ENCODE measurements around the gene MRPL24.

MRPL24 gene

DNA sequence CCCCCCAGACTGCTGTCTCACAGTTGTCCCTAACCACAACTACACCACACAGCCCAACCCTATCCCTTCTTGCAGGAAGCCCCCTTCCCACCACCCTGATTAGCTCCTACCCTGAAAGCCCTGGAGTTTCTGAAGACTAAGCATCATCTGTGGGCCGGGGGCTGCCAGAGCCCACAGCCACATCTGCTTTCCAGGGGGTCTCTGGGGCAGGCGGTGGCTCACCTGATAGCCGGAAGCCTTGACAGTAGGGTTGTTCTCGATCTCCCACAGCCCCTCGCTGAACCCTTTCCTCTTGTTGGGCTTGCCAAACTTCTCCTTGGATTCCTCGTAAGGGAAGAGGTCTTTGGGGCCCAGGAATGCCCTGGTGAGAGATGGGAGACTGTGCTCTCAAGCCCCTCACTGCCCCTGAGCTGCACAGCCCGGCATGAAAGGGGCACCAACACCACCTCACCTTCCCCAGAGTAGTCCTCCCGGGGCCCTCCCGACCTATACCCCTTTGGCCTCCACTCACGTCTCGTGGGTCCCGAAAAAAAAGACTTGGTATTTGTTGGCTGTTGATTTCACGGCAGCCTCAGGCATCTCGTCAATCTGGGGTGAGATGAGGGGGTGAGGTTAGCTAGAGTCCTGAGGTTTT, 4.0 kb upstream of the MRPL24 start:
- no peaks in the 10 kb centered on the region for H3K9me3 ChIP-seq (ENCODE audit: low read length)
- H3K36me3 ChIP-seq (ENCODE audit: insufficient read depth, low read length), result peaks cover 26% of the 10 kb centered on the region
- peaks cover 51% of the 10 kb centered on the region for H3K4me1 ChIP-seq (ENCODE audit: insufficient read depth, low read length)
- no peak overlapping the region for H2AFZ ChIP-seq (ENCODE audit: low read depth, low read length)
- H3K4me3 ChIP-seq (ENCODE audit: low read length), result no peak overlapping the region
- H3K27me3 ChIP-seq (ENCODE audit: insufficient read depth, low read length), result no peaks in the 10 kb centered on the region

DNA sequence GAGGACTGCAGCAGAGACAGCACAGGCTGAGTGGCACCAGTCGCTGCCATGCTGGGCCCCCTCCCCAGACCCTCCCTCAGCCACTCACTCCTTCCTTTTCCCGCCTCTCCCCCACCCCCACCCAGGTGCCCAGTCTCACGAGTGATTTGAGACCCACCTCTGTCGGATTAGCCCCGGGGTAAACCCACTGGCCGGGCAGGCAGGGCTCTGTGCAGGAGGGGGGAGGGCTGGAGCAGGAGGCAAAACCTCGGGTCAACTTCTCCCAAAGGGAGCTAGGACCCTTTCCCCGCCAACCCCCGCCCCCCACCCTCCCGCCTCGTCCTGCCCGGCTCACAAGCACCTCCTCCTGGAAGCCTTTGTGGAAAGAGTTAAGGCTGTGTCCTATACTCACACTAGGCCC, 3.5 kb upstream of the MRPL24 start:
- Histone ChIP-seq H3K27me3 (ENCODE audit: insufficient read depth, low read length) (no peaks in the 10 kb centered on the region), H3K9me3 (ENCODE audit: low read length) (no peaks in the 10 kb centered on the region), H3K36me3 (ENCODE audit: insufficient read depth, low read length) (peaks cover 26% of the 10 kb centered on the region), H3K4me3 (ENCODE audit: low read length) (no peak overlapping the region), H2AFZ (ENCODE audit: low read depth, low read length) (no peak overlapping the region), H3K4me1 (ENCODE audit: insufficient read depth, low read length) (peaks cover 48% of the 10 kb centered on the region)

DNA sequence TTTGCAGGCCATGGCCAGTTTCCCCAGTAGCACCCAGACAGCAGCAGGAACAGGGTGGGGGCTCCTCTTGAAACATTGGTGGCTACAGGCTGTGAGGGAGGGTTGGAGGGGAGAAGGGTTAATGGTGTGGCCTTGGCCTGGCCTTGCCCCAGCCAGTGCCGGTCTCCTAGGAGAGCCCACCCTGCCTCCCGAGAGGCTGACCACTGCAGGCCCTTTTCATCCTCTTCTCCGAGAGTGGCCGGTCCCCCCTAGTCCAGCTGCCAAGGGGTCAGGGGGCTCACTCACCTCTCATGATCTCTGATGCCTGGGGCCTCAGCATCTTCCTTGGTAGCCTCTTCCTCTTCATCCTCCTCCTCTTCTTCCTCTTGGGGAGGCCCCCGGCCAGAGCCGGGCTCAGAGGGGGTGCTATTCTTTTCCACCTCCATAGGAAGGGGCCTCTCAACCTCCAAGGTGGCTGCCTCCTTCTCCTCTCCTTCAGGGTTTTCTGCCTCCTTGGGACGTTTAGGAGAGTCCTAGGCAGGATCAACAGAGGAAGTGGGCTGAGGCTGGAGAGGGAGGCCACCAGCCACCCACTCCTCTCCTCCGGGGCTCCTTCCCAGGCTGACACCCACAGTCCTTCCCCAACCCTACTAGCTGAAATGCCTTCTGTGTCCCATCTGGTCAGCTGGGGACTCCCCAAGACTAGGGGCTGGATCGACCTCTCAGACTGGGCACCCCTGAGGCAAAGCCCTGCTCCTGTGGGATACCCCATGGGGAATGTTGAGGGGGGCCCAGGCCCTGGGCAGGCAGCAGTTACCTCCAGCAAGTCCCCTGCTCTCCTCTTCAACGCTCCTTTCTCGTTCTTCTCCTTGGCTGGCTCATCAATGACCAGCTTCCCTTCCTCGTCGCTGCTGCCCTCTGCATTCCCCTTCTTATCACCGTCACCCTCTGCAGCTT, 2.7 kb upstream of the MRPL24 start:
- no peak overlapping the region for H3K4me3 ChIP-seq (ENCODE audit: low read length)
- H3K27me3 ChIP-seq (ENCODE audit: insufficient read depth, low read length), result no peaks in the 10 kb centered on the region
- H3K36me3 ChIP-seq (ENCODE audit: insufficient read depth, low read length), result peaks cover 29% of the 10 kb centered on the region
- no peaks in the 10 kb centered on the region for H3K9me3 ChIP-seq (ENCODE audit: low read length)
- no peak overlapping the region for H2AFZ ChIP-seq (ENCODE audit: low read depth, low read length)
- H3K4me1 ChIP-seq (ENCODE audit: insufficient read depth, low read length), result peaks cover 41% of the 10 kb centered on the region

DNA sequence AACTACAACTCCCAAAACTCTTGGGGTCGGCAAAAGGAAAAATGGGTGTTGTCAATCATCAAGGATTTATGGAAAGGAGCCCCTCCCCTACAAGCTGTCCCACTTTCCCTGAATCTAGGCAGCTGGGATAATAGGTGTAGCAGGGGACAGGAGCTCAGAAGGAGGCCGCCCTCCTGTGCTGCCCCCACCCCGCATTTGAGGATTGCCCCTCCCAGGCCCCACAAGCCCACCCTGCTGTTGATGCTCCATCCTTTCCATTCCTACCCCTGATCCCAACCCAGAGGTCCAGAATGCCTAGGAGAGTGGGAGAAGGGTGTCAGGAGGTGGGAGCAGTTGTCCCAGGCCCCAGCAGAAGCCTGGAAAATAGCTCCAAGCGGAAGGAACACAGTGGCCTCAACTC, 1.9 kb upstream of the MRPL24 start:
- Histone ChIP-seq H3K4me1 (ENCODE audit: insufficient read depth, low read length) (peaks cover 32% of the 10 kb centered on the region), H3K9me3 (ENCODE audit: low read length) (no peaks in the 10 kb centered on the region), H3K36me3 (ENCODE audit: insufficient read depth, low read length) (peaks cover 35% of the 10 kb centered on the region), H3K27me3 (ENCODE audit: insufficient read depth, low read length) (no peaks in the 10 kb centered on the region), H3K4me3 (ENCODE audit: low read length) (no peak overlapping the region), H2AFZ (ENCODE audit: low read depth, low read length) (no peak overlapping the region)

DNA sequence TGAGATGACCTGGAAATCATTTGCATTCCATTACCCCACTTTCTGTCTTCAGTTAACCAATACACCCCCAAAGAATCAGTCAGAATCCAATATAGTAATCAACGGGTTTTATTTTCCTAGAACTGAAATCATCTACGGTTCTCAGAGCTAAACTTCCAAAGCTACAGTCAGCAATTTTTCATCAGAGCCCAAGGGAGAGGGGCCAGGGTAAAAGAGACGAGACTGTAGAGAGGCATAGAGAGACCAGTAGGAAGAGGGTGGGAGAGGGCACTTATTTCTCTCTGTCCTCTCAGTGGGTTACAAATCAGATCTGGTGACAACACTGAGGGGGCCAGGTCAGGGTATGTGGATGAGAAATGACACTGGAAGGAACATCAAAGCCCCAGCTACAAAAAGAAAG, 1.1 kb upstream of the MRPL24 start:
- Histone ChIP-seq H3K27me3 (ENCODE audit: insufficient read depth, low read length) (no peaks in the 10 kb centered on the region), H3K4me1 (ENCODE audit: insufficient read depth, low read length) (peaks cover 26% of the 10 kb centered on the region), H3K36me3 (ENCODE audit: insufficient read depth, low read length) (peaks cover 43% of the 10 kb centered on the region), H3K9me3 (ENCODE audit: low read length) (no peaks in the 10 kb centered on the region), H3K4me3 (ENCODE audit: low read length) (no peak overlapping the region), H2AFZ (ENCODE audit: low read depth, low read length) (no peak overlapping the region)

DNA sequence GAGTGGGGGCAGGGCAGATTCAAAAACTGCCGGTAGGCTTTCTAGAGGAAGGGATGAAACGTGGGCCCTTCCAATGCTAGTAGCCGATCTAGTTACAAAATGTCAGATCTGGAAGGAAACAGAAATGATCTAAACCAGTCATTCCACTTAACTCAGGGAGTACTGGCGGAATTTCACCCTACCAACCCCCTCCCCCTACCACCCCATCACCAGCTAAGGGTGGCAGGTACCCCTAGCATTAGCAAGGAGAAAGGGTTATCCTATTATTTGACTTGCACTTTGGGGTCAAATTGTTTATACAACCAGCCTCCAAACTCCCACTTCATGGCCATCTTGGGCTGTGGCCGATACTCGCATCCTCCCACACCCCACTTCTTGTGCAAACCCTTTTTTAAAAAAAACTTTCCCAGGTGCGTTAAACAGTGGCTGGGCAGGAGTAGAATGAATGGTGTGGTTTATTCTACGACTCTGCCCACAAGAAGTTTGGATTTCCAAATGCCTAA, 644 bp upstream of the MRPL24 start:
- Histone ChIP-seq H2AFZ (ENCODE audit: low read depth, low read length) (no peak overlapping the region), H3K36me3 (ENCODE audit: insufficient read depth, low read length) (peaks cover 48% of the 10 kb centered on the region), H3K9me3 (ENCODE audit: low read length) (no peaks in the 10 kb centered on the region), H3K4me1 (ENCODE audit: insufficient read depth, low read length) (peaks cover 22% of the 10 kb centered on the region), H3K4me3 (ENCODE audit: low read length) (peak overlapping the region; percentile 13), H3K27me3 (ENCODE audit: insufficient read depth, low read length) (no peaks in the 10 kb centered on the region)

DNA sequence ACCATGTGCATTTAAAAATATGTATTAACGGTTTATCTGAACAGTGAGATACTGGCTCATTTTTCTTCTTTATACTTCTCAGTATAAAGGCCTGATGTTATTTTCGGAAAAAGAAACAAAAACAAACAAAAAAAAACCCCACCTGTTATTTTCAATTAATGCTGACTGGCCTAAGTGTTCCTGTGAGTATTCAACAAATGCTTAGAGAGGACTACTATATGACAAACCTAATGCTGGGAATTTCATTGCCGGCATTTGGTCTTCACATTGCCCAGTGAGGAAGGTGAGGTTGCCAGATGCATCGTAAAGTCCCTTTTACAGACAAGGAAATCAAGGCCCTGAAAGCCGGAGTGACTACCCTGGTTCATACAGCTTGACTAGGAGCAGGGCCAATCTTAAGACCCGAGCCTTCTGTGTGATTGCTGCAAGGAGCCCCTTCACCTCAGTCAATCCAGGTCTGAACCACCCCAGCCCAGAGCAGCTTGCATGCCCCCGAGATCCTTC, 599 bp downstream of the MRPL24 start:
- Histone ChIP-seq H3K9me3 (ENCODE audit: low read length) (no peaks in the 10 kb centered on the region), H3K4me1 (ENCODE audit: insufficient read depth, low read length) (peaks cover 12% of the 10 kb centered on the region), H2AFZ (ENCODE audit: low read depth, low read length) (peak overlapping the region; percentile 7), H3K36me3 (ENCODE audit: insufficient read depth, low read length) (peaks cover 53% of the 10 kb centered on the region), H3K4me3 (ENCODE audit: low read length) (peak overlapping the region; percentile 67), H3K27me3 (ENCODE audit: insufficient read depth, low read length) (no peaks in the 10 kb centered on the region)

DNA sequence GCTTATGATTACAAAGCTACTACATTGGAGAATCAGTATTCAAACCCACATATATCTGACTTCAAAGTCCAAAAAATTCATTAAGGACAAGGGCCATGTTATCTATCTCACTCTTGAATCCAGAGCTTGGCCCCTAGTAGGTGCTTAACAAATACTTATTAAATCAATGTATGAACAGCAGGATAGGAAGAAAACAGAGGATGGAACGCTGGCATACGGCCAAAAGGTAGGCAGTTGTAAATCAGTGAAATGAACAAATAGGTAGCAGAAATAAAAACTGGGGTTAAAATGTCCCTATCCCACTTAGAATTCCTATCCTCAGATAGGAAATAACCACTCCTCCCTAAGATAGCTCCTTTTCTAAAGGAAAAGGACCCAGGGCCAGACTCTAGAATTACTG, 2.0 kb downstream of the MRPL24 start:
- Histone ChIP-seq H3K27me3 (ENCODE audit: insufficient read depth, low read length) (no peaks in the 10 kb centered on the region), H3K4me1 (ENCODE audit: insufficient read depth, low read length) (peaks cover 12% of the 10 kb centered on the region), H3K4me3 (ENCODE audit: low read length) (no peak overlapping the region), H2AFZ (ENCODE audit: low read depth, low read length) (no peak overlapping the region), H3K36me3 (ENCODE audit: insufficient read depth, low read length) (peaks cover 46% of the 10 kb centered on the region), H3K9me3 (ENCODE audit: low read length) (no peaks in the 10 kb centered on the region)

DNA sequence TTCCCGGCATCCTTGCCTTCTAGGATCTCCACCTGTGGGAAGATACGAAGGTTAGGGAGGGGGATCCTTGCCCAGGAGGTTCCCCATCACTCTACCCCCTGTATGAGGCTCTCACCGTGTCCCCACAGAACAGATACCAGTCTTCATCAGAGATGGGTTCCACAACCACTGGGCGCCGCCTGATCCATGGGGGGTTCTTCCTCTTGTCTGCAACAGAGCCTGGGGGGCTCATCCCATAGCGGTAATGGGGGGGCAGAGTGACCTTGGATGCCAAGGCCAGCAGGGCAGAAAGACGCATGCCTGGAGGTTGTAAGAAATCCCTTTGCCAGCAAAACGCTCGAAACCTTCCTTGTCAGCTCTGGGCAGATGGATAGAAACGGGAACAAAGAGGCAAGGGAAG, 2.5 kb downstream of the MRPL24 start:
- H3K27me3 ChIP-seq (ENCODE audit: insufficient read depth, low read length), result no peaks in the 10 kb centered on the region
- H3K36me3 ChIP-seq (ENCODE audit: insufficient read depth, low read length), result peaks cover 46% of the 10 kb centered on the region
- H3K4me1 ChIP-seq (ENCODE audit: insufficient read depth, low read length), result peaks cover 12% of the 10 kb centered on the region
- H3K4me3 ChIP-seq (ENCODE audit: low read length), result no peak overlapping the region
- H2AFZ ChIP-seq (ENCODE audit: low read depth, low read length), result no peak overlapping the region
- H3K9me3 ChIP-seq (ENCODE audit: low read length), result no peaks in the 10 kb centered on the region

DNA sequence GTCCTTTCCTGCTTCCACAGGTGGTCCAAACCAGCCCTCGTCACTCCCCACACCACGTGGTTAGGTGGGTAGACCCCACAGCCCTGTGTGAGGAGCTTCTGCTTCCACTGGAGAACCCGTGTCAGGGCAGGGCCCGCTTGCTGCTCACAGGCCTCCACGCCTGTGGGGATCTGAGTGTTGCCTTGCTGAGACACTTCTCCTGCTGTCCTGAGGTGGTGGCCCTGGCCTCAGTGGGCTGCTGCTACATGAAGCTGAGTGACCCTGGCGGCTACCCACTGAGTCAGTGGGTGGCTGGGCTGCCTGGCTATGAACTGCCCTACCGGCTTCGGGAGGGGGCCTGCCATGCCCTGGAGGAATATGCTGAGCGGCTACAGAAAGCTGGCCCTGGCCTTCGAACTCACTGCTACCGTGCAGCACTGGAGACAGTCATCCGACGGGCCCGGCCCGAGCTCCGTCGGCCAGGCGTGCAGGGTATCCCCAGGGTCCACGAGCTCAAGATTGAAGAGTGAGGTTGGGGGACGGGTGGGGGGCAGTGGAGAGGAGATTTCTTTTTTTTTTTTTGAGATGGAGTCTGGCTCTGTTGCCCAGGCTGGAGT, 6.8 kb downstream of the MRPL24 start:
- no peak overlapping the region for H2AFZ ChIP-seq (ENCODE audit: low read depth, low read length)
- peaks cover 4% of the 10 kb centered on the region for H3K4me1 ChIP-seq (ENCODE audit: insufficient read depth, low read length)
- H3K36me3 ChIP-seq (ENCODE audit: insufficient read depth, low read length), result peaks cover 48% of the 10 kb centered on the region
- H3K9me3 ChIP-seq (ENCODE audit: low read length), result no peaks in the 10 kb centered on the region
- H3K27me3 ChIP-seq (ENCODE audit: insufficient read depth, low read length), result no peaks in the 10 kb centered on the region
- no peak overlapping the region for H3K4me3 ChIP-seq (ENCODE audit: low read length)

DNA sequence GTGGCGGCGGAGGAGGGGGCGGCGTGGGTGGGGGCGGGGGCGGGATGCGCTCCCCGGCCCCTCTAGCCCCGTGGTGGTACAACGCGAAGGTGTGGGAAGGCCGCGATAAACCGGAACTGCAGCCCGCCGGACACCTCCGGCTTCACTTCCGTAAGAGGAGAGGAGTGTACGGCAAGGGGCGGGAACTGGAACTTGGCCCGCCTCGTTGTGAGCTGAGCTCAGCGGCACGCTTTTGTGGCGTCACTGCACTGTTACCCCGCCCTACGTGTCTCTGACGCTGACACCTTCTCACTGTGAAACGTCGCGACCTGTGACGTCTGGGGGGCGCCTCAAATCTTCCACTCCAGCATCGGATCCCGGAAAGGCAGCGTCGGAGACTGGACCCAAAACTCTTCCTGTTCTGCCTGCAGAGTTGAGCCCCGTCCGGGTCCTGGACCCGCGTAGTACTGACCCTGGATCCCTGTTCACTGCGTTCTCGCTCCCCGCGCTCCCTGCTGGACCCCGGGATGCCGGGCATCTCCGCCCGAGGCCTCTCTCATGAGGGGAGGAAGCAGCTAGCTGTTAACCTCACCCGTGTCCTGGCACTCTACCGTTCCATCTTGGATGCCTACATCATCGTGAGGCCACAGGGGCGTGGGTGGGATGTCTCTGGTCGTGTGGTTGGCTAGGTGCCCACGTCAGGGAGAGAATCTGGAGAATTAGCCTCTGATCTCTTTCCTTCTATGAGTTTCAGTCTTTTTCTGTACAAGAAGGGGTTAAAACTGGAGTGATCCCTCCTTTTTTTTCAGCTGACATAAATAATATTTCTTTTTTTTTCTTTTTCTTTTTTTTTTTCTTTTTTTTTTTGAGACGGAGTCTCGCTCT, 12.1 kb downstream of the MRPL24 start, which contains the start of gene ISG20L2:
ISG20L2 (minus strand) TSS at position 168 of the 864 bp plus-strand sequence. CDS start 1,114 bp downstream, outside the sequence.
- Histone ChIP-seq H3K9me3 (ENCODE audit: low read length) (no peaks in the 10 kb centered on the region), H3K4me1 (ENCODE audit: insufficient read depth, low read length) (peaks cover 34% of the 10 kb centered on the region), H3K4me3 (ENCODE audit: low read length) (peak within 1 kb of the TSS; percentile 63), H2AFZ (ENCODE audit: low read depth, low read length) (peak within 1 kb of the TSS; percentile 68), H3K36me3 (ENCODE audit: insufficient read depth, low read length) (peaks cover 31% of the 10 kb centered on the region), H3K27me3 (ENCODE audit: insufficient read depth, low read length) (no peaks in the 10 kb centered on the region)

DNA sequence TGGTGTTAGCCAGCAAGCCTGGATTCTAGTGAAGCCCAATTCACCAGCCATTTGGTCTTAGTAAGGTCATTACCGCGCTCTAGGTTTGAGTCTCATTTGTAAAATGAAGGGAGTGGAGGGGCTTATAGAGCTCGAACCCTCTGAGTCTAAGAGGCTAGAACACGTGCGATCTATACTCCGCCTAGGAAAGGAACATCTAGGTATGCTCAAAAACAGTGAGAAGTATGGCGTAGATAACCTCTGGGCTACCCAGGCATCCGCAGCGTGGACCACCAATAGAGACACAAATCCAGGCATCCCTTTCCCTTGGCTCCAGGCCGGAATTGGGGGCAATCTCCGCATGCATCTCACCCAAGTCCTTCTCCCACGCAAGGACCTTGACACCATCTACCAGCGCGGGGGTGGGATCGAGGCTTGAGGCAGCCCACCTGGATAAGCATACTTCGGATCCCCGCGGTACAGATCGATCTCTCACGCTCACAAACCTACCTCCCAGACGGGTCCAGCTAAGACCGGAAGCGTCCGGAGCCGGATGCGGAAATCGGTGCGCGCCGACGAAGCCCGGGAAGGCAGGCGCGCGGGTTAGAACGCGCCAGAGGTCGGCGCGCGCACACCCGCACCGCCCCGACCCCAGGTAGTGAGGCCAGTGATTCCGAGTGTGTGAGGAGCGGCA, 12.8 kb downstream of the MRPL24 start, which contains the start of gene METTL25B:
METTL25B (plus strand) TSS at position 544 of the 673 bp plus-strand sequence. CDS start 636 bp downstream, outside the sequence.
- Histone ChIP-seq H2AFZ (ENCODE audit: low read depth, low read length) (peak within 1 kb of the TSS; percentile 68), H3K9me3 (ENCODE audit: low read length) (no peaks in the 10 kb centered on the region), H3K36me3 (ENCODE audit: insufficient read depth, low read length) (peaks cover 31% of the 10 kb centered on the region), H3K27me3 (ENCODE audit: insufficient read depth, low read length) (no peaks in the 10 kb centered on the region), H3K4me3 (ENCODE audit: low read length) (peak within 1 kb of the TSS; percentile 63), H3K4me1 (ENCODE audit: insufficient read depth, low read length) (peaks cover 34% of the 10 kb centered on the region)
